Keratinocyte (primary cell): ENCODE results near the gene ZHX3.

Experiments used
- EZH2 ChIP-seq: IDR thresholded peaks from one replicate; pipeline ENCODE4 v1.6.1; 2012; ENCODE audit warnings: inconsistent platforms, mild to moderate bottlenecking, low read length, moderate library complexity
- TF ChIP-seq, protein P1 (sequence below), 3 experiments: IDR thresholded peaks in 1 of 3; conservative IDR thresholded peaks in 1 of 3; optimal IDR thresholded peaks in 1 of 3; 2 replicates in 2 of 3; 3 replicates in 1 of 3; pipeline versions ENCODE3 to v1.5.1; 2011; ENCODE audit warnings: low read length in 3 of 3, mild to moderate bottlenecking in 3 of 3, moderate library complexity in 2 of 3, control low read depth in 1 of 3, inconsistent platforms in 1 of 3; ENCODE audit not compliant: insufficient read depth in 2 of 3; ENCODE audit errors: extremely low read depth in 1 of 3

DNA sequence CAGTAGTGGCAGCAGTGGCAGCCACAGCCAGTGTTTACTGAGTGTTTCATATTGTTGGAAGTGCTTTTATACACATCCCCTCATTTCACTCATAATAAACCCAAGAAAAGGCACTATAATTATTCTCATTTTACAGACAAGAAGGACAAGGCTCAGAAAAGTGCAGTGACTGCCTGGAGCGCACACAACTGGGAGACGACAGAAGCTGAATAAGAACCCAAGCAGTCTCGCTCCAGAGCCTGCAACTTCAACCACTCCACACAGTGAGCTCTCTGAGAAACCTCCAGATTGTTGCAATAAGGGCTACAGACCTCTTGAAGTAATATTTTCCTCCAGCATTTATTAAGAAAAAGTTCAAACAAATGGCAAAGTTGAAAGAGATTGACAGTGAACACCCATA is 103.3 kb downstream of the ZHX3 start:
- TF ChIP-seq, protein P1, sequence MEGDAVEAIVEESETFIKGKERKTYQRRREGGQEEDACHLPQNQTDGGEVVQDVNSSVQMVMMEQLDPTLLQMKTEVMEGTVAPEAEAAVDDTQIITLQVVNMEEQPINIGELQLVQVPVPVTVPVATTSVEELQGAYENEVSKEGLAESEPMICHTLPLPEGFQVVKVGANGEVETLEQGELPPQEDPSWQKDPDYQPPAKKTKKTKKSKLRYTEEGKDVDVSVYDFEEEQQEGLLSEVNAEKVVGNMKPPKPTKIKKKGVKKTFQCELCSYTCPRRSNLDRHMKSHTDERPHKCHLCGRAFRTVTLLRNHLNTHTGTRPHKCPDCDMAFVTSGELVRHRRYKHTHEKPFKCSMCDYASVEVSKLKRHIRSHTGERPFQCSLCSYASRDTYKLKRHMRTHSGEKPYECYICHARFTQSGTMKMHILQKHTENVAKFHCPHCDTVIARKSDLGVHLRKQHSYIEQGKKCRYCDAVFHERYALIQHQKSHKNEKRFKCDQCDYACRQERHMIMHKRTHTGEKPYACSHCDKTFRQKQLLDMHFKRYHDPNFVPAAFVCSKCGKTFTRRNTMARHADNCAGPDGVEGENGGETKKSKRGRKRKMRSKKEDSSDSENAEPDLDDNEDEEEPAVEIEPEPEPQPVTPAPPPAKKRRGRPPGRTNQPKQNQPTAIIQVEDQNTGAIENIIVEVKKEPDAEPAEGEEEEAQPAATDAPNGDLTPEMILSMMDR (optimal IDR thresholded peaks at IDR 0.05 in 1 of 3, IDR thresholded peaks at IDR 0.05 in 1 of 3, conservative IDR thresholded peaks at IDR 0.05 in 1 of 3; ENCODE audit: extremely low read depth in 1 of 3, insufficient read depth in 2 of 3, low read length in 3 of 3): no peak
- no peak for TF ChIP-seq EZH2
